Neuron (in vitro differentiated cells): ENCODE data around the gene PROSER3.

Experiments
- H2AFZ ChIP-seq: one replicate; pipeline ENCODE4 v1.6.1; 2013; ENCODE audit warnings: low read depth, mild to moderate bottlenecking, inconsistent platforms, low read length, moderate library complexity
- H3K27me3 ChIP-seq: one replicate; pipeline ENCODE4 v1.6.1; 2013; ENCODE audit warnings: low read length; ENCODE audit not compliant: insufficient read depth
- H3K36me3 ChIP-seq: one replicate; pipeline ENCODE4 v1.6.1; 2013; ENCODE audit warnings: low read length; ENCODE audit not compliant: insufficient read depth
- H3K4me1 ChIP-seq: one replicate; pipeline ENCODE4 v1.6.1; 2013; ENCODE audit warnings: low read length; ENCODE audit not compliant: insufficient read depth
- H3K4me3 ChIP-seq: 2 replicates; pipeline ENCODE4 v1.5.1; 2013; ENCODE audit warnings: mild to moderate bottlenecking, low read length, moderate library complexity
- H3K9me3 ChIP-seq: one replicate; pipeline ENCODE4 v1.6.1; 2013; ENCODE audit warnings: low read length

The PROSER3 gene

DNA sequence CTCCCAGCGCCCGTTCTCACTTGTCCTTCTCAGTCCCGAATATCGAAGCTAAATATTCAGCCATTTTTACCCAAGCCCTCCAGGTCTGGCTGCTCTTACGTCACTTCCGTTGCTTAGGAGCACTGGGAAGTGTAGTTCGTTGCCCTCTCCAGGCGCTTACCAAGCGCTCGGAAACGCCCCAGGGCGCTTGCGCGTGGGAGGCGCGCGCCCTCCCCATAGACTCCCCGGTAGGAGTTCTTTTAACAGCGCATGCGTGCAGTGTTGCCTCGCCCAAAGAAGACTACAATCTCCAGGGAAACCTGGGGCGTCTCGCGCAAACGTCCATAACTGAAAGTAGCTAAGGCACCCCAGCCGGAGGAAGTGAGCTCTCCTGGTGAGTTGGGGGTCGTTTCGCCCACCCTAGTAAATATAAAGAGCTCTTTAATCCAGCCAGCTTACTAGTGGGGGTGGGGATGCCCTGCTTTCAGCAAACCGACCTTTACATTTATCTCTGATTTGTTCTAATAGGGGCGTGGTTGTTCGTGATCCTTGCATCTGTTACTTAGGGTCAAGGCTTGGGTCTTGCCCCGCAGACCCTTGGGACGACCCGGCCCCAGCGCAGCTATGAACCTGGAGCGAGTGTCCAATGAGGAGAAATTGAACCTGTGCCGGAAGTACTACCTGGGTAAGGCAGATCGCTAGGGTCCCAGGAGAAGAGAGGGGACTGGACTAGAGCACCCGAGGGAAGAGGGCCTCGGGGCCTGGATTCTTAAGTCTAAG lies 12.5 kb upstream of the PROSER3 start, which contains the start of the genes PSENEN and U2AF1L4:
Gene PSENEN (plus strand): TSS at position 324 of the 759 bp plus-strand sequence. CDS start 280 bp downstream, at position 604.
Gene U2AF1L4 (minus strand): TSS at position 91 of the 759 bp plus-strand sequence. CDS start 27 bp downstream, at position 64.
- Histone ChIP-seq H3K27me3 (no peaks in the 10 kb centered on the region), H3K36me3 (peaks cover 4% of the 10 kb centered on the region), H3K9me3 (no peaks in the 10 kb centered on the region), H2AFZ (peak within 1 kb of the TSS; percentile 65), H3K4me1 (peaks cover 25% of the 10 kb centered on the region), H3K4me3 (peak within 1 kb of the TSS; percentile 87)

DNA sequence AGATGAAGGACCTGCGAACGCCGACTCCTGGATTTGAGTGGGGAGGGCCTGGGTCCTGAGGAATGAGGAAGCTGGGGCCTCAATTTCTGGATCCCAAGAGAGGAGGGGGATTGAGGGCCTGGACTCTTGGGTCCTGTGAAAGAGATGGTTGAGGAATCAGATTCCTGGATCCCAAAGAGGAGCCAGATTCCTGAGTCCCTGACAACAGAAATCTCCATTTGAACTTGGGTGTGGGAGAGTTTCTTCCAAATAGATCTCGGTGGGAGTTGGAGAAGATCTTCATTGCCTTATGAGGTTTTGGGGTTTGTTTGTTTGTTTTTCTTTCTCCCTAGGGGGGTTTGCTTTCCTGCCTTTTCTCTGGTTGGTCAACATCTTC lies 11.9 kb upstream of the PROSER3 start:
- peak overlapping the region; percentile 87 for H3K4me3 ChIP-seq
- H3K9me3 ChIP-seq, result no peaks in the 10 kb centered on the region
- no peaks in the 10 kb centered on the region for H3K27me3 ChIP-seq
- H2AFZ ChIP-seq, result peak overlapping the region; percentile 65
- H3K4me1 ChIP-seq, result peaks cover 25% of the 10 kb centered on the region
- H3K36me3 ChIP-seq, result peaks cover 4% of the 10 kb centered on the region

DNA sequence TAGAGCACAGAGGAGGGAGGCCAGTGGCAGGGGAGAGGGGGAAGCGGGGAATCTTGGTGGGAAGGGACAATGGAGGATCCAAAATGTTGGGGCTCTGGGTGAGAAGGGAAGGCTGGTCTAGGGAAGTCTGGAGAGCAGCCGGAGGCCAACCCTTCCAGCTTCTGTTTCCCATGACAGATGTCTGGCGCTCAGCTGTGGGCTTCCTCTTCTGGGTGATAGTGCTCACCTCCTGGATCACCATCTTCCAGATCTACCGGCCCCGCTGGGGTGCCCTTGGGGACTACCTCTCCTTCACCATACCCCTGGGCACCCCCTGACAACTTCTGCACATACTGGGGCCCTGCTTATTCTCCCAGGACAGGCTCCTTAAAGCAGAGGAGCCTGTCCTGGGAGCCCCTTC lies 11.4 kb upstream of the PROSER3 start:
- Histone ChIP-seq H3K27me3 (no peaks in the 10 kb centered on the region), H3K4me3 (peak overlapping the region; percentile 87), H3K36me3 (peaks cover 4% of the 10 kb centered on the region), H3K9me3 (no peaks in the 10 kb centered on the region), H2AFZ (no peak overlapping the region), H3K4me1 (peaks cover 25% of the 10 kb centered on the region)

DNA sequence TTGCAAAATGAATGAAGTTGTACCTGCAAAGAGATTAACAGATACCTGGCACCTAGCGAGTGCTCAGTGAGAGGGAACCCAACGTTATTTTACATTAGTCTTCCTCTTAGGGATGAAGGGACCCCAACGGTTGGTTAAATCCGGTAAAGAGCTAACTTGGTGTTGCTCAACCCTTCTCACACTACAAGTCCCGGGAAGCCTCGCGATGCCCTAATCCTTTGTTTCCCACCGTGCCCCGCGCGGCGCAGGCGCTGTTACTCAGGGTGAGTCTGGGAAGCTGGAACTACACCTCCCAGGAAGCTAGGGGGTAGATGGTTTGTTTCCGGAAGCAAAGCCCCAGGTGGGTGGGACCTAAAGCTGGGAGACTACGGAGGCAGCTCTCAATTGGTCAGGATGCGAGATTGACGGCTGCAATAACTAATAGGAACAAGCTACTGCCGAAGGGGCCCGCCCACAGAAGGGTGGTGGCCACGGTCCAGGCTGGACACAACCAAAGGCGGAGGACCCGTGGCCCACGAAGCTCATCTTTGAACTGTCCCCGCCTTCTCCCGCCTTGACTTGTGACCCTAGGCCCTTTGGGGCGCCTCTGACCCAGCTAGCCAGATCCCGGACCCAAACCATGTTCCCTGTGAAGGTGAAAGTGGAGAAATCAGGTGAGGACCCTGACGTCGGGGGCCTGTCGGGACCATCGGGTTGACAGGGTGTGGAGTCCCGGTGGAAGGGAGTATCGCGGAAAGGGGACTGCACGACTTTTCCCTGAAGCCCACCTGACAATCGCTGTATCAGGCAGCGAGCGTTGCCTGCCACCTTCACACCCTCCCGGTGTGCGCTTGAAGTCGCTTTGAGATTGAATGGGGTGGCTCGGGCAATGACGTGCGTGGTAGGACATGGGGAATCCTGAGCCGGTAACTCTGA lies 9.6 kb upstream of the PROSER3 start, which contains the start of gene LIN37:
Gene LIN37 (plus strand): TSS at position 471 of the 915 bp plus-strand sequence. CDS start 149 bp downstream, at position 620.
- Histone ChIP-seq H3K4me3 (peak within 1 kb of the TSS; percentile 90), H3K27me3 (no peaks in the 10 kb centered on the region), H3K4me1 (peaks cover 25% of the 10 kb centered on the region), H2AFZ (peak within 1 kb of the TSS; percentile 27), H3K36me3 (peaks cover 15% of the 10 kb centered on the region), H3K9me3 (no peaks in the 10 kb centered on the region)

DNA sequence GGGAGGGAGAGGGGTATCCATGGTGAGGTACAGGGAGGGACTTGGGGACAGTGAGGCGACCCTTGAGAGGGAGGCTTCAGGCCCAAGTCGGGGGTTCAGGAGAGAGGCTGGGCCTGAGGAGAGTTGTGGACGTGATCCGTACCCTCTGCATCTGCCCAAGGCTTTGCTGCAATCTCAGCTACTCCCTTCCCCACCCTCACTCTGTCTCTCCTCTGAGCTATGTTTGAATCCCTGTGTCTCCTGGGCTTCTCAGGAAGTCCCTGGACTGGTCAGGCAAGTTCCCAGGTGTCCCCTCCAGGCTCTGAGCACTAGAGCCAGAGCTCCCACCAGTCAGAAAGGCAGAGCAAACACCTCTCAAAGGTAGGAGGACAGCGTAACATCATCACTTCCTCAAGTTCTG lies 7.8 kb upstream of the PROSER3 start:
- H3K9me3 ChIP-seq, result no peaks in the 10 kb centered on the region
- H2AFZ ChIP-seq, result no peak overlapping the region
- H3K36me3 ChIP-seq, result peaks cover 29% of the 10 kb centered on the region
- H3K4me1 ChIP-seq, result peaks cover 17% of the 10 kb centered on the region
- no peaks in the 10 kb centered on the region for H3K27me3 ChIP-seq
- H3K4me3 ChIP-seq, result no peak overlapping the region

DNA sequence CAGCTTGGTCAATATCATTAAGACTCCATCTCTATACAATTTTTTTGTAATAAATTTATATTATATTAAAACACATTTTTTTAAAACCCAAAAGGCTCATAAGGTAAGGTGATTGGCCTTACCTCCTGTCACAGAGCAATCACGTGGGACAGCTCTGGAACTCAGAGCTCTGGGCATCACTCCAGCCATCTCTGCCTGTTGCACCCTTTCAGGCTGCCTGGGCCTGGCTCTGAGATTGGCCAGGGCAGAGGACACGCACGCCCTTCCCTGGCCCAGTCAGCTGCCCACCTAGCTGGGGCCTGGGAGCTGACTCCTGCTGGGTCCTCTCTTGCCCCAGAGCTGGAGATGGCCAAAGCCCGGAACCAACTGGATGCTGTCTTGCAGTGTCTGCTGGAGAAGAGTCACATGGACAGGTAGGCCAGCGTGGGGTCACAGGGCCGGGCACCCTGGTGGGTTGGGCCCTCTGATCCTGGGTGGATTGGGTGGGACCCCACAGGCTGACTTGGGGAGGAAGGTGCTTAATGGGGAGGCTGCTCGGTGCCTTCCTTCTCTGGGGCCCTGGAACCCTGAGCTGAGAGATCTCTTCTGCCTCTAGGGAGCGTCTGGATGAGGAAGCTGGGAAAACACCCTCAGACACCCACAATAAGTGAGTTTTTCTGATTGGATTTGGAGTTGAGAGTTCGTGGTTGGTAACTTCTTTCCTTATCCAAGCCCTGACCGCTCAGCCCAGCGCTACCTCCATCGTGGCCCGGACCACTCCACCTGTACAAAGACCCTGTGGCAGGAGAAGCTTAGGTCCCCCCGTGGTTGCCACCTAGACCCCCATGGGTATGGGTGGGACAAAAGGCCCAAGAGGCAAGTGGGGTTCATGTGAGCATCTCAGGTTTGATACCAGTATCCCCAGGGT lies 5.9 kb upstream of the PROSER3 start:
- no peak overlapping the region for H2AFZ ChIP-seq
- no peaks in the 10 kb centered on the region for H3K27me3 ChIP-seq
- peaks cover 8% of the 10 kb centered on the region for H3K4me1 ChIP-seq
- H3K9me3 ChIP-seq, result no peaks in the 10 kb centered on the region
- peaks cover 29% of the 10 kb centered on the region for H3K36me3 ChIP-seq
- no peak overlapping the region for H3K4me3 ChIP-seq

DNA sequence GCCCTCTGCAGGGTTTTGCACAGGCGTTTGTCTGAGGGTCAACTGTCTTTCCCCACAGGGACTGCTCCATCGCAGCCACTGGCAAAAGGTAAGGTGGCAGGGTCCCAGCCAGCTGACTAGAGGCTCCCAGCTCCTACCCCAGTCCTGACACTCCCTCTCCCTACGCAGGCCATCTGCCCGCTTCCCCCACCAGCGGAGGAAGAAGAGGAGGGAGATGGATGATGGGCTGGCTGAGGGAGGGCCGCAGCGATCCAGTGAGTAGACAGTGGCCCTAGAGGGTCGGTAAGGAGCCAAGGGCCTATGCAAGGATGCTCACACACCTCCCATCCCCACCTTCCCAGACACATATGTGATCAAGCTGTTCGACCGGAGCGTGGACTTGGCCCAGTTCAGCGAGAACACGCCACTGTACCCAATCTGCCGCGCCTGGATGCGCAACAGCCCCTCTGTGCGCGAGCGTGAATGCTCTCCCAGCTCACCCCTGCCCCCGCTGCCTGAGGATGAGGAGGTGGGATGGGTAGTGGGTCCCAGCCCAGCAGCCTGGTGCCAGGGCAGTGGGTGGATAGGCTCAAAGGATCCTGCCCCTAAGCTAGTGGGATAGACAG lies 5.1 kb upstream of the PROSER3 start:
- H3K4me1 ChIP-seq, result peaks cover 8% of the 10 kb centered on the region
- no peak overlapping the region for H3K4me3 ChIP-seq
- no peaks in the 10 kb centered on the region for H3K9me3 ChIP-seq
- no peak overlapping the region for H2AFZ ChIP-seq
- peaks cover 29% of the 10 kb centered on the region for H3K36me3 ChIP-seq
- no peaks in the 10 kb centered on the region for H3K27me3 ChIP-seq

DNA sequence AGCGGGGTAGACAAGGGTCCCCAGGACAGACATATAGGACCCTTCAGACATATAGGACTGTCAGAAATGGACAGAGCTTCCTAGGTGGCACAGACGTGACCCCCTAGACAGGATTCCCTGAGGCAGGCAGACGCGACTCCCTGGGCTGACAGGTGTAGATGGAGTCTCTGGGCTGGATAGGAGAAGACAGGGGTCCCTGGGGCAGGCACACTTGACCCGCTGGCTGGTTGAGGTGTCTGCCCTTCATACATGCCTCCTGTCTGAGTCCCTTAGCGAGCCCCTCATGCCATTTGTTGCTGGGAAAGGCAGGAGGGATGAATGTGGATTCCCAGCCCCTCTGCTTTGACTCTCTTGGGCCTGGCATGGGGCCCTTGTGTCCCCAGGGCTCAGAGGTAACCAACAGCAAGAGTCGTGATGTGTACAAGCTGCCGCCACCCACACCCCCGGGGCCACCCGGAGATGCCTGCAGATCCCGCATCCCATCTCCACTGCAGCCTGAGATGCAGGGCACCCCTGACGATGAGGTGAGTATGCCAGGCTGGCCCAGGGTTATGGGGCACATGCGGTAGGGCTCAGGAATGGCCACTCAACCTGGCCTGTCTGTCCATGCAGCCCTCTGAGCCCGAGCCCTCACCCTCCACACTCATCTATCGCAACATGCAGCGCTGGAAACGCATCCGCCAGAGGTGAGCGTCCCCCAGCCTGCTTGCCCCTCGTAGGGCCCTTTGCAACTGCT lies 4.2 kb upstream of the PROSER3 start:
- Histone ChIP-seq H3K27me3 (no peaks in the 10 kb centered on the region), H3K9me3 (no peaks in the 10 kb centered on the region), H2AFZ (no peak overlapping the region), H3K4me3 (no peak overlapping the region), H3K36me3 (peaks cover 29% of the 10 kb centered on the region), H3K4me1 (peaks cover 9% of the 10 kb centered on the region)

DNA sequence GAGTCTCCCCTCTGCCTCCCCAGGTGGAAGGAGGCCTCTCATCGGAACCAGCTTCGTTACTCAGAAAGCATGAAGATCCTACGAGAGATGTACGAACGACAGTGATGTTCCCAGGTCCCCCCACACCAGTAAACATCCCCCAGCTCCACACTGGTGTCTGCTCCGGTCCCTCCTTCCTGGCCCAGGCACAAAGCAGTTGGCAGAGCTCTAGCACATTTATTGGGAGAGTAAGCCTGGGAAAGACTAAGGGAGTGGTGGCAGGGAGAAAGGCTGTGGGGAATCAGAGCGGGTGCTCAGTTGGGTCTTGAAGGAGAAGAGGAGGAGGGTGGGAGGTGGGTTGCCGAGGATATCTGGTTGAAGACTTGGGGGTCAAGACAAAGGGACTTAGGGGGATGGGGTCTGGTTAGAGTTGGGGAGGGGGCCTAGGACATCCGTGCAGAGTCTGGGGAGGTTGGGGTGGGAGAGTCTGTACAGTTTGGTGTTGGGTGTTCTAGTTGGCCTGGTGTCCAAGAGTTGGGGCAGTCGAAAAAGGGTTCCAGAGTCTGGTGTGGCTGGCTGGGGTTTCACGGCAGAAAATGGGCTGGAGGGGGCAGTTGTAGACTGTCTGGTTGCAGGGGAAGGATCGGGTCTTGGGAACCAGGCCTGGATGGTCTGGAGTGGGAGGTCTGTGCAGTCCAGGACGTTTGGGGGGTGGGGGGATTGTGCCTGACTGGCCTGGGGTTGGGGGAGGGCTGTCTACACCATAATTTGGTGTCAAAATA lies 3.4 kb upstream of the PROSER3 start:
- H3K4me1 ChIP-seq, result peaks cover 11% of the 10 kb centered on the region
- H3K27me3 ChIP-seq, result no peaks in the 10 kb centered on the region
- H2AFZ ChIP-seq, result no peak overlapping the region
- H3K9me3 ChIP-seq, result no peaks in the 10 kb centered on the region
- H3K4me3 ChIP-seq, result no peak overlapping the region
- H3K36me3 ChIP-seq, result peaks cover 29% of the 10 kb centered on the region

DNA sequence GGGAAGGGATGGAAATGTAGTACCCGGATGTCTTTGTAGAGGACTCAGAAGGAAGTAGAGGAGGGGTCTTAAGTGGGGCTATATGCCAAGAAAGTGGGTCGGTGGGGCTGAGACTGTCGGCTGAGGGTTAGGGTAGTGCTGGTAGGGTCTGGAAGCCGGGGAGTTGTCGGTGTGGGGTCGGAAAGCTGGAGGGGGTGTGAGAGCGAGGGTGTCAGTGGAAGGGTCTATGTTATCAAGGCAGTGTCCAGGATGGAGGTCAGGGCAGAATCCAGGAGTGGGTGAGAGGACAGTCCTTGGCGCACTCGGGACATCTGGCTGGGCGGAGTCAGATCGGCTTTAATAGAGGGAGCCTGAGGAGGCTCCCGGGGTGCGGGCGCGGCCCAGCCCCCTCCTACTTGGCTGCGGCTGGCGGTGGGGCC lies 2.8 kb upstream of the PROSER3 start:
- Histone ChIP-seq H3K4me3 (no peak overlapping the region), H3K4me1 (peaks cover 11% of the 10 kb centered on the region), H3K27me3 (no peaks in the 10 kb centered on the region), H3K9me3 (no peaks in the 10 kb centered on the region), H2AFZ (no peak overlapping the region), H3K36me3 (peaks cover 32% of the 10 kb centered on the region)
